Smooth muscle cell of the brain vasculature (primary cell): Measurements from ENCODE around the gene SRA1.

Experiments
- DNase-seq: peaks from one replicate; pipeline ENCODE4 v3.0.0-alpha.2; 2012; ENCODE audit warnings: low read depth, low spot score

Gene SRA1

GRCh38 chr5:140570488-140570887 lies 13.2 kb upstream of the SRA1 start:
- DNase-seq, result no peak

GRCh38 chr5:140570058-140570457 lies 12.8 kb upstream of the SRA1 start:
- no peak for DNase-seq

- no peak for DNase-seq
These were observed 11.9 kb upstream of the SRA1 start for GRCh38 chr5:140569197-140569596.

- no peak for DNase-seq
These were observed 11.3 kb upstream of the SRA1 start for GRCh38 chr5:140568443-140569063.

GRCh38 chr5:140567871-140568270 lies 10.6 kb upstream of the SRA1 start:
- DNase-seq, result no peak

- no peak for DNase-seq
These were observed 10.0 kb upstream of the SRA1 start for GRCh38 chr5:140567136-140567818.

- DNase-seq, result no peak
These were observed 9.4 kb upstream of the SRA1 start for GRCh38 chr5:140566665-140567064.

- no peak for DNase-seq
These were observed 8.5 kb upstream of the SRA1 start for GRCh38 chr5:140565780-140566095.

GRCh38 chr5:140565024-140565779 lies 7.9 kb upstream of the SRA1 start:
- no peak for DNase-seq

GRCh38 chr5:140564196-140565023 lies 7.1 kb upstream of the SRA1 start, which contains the start of the genes APBB3 and SLC35A4:
Gene APBB3 (minus strand): TSS chr5:140564598. CDS start chr5:140564245, 353 bp downstream.
Gene SLC35A4 (plus strand): TSS chr5:140564828. CDS start chr5:140567170, 2,342 bp downstream.
- DNase-seq, result peak; percentile 99

- no peak for DNase-seq
These were observed 6.3 kb upstream of the SRA1 start for GRCh38 chr5:140563596-140563995.

- no peak for DNase-seq
These were observed 4.7 kb upstream of the SRA1 start for GRCh38 chr5:140561753-140562523.

GRCh38 chr5:140560227-140560626 lies 3.0 kb upstream of the SRA1 start:
- no peak for DNase-seq

GRCh38 chr5:140558542-140558941 lies 1.3 kb upstream of the SRA1 start:
- no peak for DNase-seq

- no peak for DNase-seq
These were observed 692 bp upstream of the SRA1 start for GRCh38 chr5:140557965-140558364.

- no peak for DNase-seq
These were observed 835 bp downstream of the SRA1 start for GRCh38 chr5:140556438-140556837.

GRCh38 chr5:140555747-140556312 lies 1.4 kb downstream of the SRA1 start:
- no peak for DNase-seq

- DNase-seq, result no peak
These were observed 2.8 kb downstream of the SRA1 start for GRCh38 chr5:140554454-140554853.

- DNase-seq, result no peak
These were observed 3.6 kb downstream of the SRA1 start for GRCh38 chr5:140553657-140554056.

- no peak for DNase-seq
These were observed 5.4 kb downstream of the SRA1 start for GRCh38 chr5:140551872-140552271.
